Right renal pelvis (tissue), 4 donors: ENCODE results near the gene MRPS16. TPM values are rescaled to one million over a fixed set of nuclear protein-coding genes. Genes with fewer than 3 reads are reported as not detected.
"Not testable (repeated sequence)": the region's sequence is repeated elsewhere in the genome, so short reads cannot be mapped to it uniquely, and the experiment has no call there.

Source experiments
- DNase-seq, 4 donors: peaks; one replicate each; pipeline ENCODE4 v3.0.0-alpha.2; 2013; ENCODE audit warnings: low read depth in 4 of 4, low spot score in 3 of 4, missing footprints in 1 of 4
- polyA plus RNA-seq, 4 donors: library from polyadenylated mRNA; unstranded; fragments of 120-200 nt; gene quantifications; one replicate each; pipeline ENCODE4 v1.2.1, GENCODE V29; 2013; ENCODE audit not compliant: insufficient read length in 4 of 4

The MRPS16 gene
- 10 to 100 TPM; 76.1 to 92.3 (median 84.8) TPM for polyA plus RNA-seq

DNA sequence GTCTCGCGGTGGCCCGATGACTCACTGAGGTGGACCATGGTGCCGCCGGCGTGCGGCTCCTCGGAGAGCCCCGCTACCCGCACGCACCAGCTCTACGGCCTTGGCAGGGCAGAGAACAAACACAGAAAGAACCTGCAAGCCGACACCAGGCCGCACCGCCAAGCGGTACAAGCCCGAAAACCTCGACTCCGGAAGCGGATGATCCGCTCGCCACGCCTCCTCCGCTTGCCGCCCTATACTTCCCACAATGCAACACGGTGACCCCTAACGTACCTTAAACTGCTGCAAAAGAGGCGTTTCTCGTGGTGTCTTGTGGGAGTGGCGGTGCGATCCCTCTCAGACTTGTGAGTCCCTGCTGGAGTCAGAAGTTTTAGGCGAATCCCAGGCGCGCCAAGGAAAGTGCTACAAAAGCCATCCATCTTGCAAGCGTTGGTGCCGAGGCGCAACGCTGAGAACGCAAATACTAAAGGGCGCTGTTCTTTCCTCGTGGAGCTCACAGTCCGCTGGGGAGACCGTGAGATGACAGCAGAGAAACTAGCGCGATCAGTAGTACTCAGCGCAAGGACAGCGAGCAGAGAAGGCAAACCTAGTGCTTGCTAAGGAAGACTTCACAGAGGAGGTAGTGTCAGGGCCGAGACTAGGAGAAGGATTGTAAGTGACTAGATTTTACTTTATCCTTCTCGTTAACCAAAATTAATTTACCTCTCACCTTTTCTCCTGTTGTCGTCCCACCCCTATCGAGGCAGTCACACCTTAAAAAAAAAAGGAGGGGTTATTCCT lies at the start of gene MRPS16:
Gene MRPS16, minus strand, starts transcription at position 200 of the 780 bp plus-strand sequence. Its CDS starts 162 bp downstream, at position 38.
- peak; percentile 93 to 94 (median 94) for DNase-seq

DNA sequence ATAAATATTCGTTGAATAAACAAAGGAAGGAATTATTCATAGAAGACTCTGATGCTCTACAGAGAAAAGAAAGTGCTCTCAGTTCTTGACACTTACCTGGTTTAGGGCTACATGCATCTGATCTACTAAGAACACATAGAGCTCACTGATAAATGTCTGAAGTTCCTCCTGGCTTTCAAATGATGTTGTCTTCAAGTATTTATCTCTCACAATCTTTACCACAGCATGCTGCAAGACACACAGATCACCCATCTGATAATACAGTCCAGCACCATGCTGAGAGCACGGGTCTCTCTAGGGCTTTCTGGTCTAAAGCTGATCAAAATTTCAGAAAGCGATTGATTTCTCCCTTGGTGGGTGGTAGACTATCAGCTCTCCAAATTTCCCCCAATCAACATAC lies 44.5 kb upstream of the MRPS16 start:
- DNase-seq, result no peak

DNA sequence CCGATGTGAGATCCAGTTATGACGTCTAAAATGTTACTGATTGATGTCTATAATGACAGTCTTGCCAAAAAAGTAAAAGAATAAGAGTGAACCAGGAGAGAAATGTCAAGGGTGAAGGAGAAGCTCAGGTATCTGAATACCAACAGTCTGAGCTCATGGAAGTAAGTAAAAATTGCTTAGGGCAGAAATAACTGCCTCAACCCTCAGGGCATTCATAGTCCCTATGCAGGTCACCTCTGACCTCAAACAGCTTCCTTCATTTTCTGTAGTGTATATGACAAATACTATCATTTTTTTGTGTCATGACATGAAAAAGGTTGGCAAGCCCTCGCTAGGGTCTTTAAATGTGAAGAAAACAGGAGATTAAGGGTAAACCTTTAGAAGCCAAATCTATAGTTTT lies 41.0 kb upstream of the MRPS16 start:
- DNase-seq, result no peak

DNA sequence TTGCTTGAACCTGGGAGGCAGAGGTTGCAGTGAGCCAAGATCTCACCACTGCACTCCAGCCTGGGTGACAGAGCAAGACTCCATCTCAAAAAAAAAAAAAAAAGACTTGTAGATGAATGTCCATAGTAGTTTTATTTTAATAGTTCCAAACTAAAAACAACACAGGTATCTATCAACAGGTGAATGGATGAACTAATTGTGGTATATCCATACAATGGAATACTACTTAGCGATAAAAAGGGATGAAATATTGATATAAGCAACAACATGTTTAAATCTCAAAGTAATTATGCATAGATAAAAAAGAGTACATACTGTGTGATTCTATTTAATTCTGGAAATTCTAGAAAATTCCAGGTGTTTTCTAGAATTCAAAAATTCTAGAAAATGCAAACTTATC lies 37.5 kb upstream of the MRPS16 start:
- no peak for DNase-seq

DNA sequence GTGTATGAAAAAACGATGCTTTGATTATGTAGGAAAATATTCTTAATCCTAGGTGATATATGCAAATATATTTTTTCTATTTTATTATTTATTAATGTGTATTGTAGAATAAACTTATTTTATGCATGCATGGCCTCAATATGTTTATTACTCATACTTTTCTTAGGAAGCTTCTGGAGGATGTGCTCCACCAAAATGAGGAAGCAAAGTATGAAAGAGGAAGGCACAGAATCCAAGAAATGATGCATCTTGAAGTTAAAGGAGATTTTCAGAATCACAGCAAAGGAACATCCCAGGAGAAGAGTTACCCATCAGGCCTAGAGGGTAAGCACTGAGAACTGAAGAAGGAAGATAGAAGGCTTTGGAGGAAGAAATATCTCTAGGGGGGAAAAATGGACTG lies 35.0 kb upstream of the MRPS16 start:
- DNase-seq, result no peak

DNA sequence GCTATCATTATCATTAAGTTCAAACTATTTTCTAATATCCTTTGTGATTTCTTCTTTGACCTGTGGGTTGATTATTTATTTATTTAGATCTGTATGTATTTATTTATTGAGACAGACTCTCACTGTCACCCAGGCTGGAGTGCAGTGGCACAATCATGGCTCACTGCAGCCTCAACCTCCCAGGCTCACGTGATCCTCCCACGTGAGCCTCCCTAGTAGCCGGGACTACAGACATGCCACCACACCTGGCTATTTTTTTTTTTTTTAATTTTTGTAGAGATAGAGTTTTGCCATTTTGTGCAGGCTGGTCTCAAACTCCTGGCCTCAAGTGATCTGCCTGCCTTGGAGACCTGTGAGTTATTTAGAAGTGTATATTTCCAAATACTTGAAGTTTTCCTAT lies 28.7 kb upstream of the MRPS16 start:
- DNase-seq, result no peak

DNA sequence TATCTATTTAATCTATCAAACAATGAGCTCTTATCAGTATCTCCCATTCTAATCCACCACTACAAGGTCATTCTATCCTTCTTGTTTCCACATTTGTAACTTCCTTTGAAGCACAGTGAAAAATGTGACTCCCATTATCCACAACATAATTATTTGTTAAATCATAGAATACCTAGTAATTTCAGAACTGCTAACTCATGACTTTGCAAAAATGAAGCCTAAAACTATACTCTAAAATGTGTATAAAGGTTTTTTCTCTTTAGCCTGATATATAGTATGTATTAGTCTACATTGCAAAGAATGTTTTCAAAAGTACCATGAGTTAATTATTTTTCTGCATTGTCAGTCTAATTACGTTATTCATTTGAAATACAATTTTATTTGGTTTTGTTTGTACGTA lies 12.0 kb upstream of the MRPS16 start:
- DNase-seq, result no peak

DNA sequence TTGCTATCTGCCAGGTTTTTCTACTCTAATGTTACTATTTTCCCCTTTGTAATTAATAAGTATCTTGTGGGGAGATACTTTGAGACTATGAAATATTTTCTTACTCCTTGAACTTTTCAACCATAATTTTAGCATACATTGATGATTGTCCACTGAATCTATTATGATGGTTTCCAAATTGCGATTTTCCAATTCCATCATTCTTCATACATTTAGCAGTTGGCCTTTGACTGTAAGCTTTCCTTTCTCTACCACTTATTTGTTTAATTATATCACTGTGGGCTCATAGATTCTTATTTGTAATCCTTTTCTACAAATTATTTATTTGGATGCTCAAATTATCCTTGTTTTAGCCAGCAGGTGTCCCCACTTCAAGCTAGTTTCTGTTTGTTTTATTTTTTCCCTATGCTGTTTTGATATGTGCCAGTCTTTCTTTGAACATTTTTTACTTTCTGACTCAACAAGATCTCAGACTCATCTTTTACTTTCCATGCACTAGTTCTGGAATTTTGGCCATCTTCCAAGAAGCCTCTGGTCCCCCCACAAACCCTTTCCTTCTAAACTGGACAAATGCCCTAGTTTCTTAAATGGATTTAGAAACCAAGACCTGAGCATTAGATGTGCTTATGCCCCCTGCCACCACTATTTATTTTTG lies 11.4 kb upstream of the MRPS16 start:
- no peak for DNase-seq

DNA sequence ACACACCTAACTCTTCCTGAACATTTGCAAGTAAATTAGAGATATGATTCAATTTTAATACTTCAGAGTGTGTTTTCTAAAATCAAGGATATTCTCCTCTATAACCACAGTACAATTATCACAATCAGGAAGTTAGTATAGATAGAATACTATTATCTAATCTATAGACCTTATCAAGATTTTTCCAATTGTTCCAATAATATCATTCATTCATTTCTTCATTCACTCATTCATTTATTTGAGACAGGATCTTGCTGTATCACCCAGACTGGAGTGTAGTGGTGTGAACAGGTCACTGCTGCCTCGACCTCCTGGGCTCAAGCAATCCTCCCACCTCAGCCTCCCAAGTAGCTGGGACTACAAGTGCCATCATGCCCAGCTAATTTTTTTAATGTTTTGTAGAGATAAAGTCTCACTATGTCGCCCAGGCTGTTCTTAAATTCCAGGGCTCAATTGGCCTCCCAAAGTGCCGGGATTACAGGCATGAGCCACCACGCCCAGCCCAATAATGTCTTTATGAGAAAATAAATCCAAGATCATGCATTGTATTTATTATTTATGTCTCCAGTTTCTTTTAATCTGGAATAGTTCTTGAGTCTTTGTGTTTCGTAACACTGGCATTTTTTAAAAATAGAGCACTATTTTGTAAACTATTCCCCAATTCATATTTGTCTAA lies 10.6 kb upstream of the MRPS16 start:
- no peak for DNase-seq

DNA sequence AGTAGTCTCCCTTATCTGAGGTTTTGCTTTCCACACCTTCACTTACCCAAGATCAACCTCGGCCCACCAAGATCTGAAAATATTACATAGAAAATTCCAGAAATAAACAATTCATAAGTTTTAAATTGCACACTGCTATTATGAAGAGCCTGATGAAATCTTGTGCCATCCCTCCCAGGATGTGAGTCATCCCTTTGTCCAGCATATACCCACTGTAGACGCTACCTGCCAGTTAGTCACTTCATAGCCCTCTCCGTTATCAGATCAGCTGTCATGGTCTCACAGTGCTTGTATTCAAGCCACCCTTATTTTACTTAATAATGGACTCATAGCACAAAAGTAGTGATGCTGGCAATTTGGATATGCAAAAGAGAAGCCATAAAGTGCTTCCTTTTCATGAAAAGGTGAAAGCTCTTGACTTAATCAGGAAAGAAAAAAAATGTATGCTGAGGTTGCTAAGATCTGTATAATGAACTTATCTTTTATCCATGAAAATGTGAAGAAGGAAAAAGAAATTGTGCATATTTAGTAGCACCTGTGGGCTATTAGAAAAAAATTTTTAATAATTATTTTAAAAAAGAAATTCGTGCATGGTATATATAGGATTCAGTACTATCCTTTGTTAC lies 9.8 kb upstream of the MRPS16 start:
- DNase-seq, result no peak

DNA sequence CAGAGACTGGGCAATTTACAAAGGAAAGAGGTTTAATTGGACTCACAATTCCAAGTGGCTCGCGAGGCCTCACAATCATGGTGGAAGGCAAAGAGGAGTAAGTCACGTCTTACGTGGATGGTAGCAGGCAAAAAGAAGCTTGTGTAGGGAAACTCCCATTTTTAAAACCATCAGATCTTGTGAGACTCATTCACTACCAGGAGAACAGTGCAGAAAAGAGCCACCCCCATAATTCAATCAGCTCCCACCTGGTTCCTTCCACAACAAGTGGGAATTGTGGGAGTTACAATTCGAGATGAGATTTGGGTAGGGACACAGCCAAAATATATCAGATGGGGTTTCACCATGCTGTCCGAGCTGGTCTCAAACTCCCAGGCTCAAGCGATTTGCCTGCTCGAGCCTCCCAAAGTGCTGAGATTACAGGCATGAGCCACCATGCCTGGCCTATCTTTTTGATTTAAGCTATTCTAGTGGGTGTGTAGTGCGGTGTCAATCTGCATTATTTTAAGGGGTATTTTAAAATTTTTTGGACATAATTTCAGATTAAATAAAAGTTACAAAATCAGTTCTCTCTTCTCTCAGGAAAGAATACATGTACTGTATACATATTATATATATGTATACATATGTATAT lies 9.0 kb upstream of the MRPS16 start:
- no peak for DNase-seq

DNA sequence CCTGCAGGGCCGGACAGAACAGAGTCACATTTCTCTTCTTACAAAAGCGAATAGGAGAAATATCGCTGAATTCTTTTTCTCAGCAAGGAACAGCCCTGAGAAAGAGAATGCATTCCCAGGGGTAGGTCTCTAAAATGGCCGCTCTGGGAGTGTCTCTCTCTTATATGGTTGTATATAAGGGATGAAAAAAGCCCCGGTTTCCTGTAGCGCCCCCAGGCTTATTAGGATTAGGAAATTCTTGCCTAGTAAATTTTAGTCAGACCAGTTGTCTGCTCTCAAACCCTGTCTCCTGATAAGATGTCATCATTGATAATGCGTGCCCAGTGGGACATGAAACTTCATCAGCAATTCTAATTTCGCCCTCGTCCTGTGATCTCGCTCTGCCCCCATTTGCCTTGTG lies 6.2 kb upstream of the MRPS16 start:
- not testable (repeated sequence) for DNase-seq

DNA sequence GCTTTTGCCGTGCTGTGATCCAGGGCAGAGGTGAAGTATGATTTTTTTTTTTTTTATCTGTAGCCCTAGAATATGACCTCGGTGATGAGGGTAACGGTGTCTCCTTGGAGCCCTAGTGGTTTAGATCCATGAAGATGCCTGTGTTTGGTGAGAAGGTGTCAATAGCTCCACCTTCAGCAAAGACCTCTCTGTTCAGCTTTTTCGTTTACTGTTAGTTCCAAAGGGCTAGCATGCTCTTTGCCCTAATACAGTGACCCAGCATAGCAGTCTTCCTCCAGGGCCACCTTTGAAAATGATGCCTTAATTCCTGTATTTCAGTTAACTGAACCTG lies 746 bp upstream of the MRPS16 start:
- no peak for DNase-seq

DNA sequence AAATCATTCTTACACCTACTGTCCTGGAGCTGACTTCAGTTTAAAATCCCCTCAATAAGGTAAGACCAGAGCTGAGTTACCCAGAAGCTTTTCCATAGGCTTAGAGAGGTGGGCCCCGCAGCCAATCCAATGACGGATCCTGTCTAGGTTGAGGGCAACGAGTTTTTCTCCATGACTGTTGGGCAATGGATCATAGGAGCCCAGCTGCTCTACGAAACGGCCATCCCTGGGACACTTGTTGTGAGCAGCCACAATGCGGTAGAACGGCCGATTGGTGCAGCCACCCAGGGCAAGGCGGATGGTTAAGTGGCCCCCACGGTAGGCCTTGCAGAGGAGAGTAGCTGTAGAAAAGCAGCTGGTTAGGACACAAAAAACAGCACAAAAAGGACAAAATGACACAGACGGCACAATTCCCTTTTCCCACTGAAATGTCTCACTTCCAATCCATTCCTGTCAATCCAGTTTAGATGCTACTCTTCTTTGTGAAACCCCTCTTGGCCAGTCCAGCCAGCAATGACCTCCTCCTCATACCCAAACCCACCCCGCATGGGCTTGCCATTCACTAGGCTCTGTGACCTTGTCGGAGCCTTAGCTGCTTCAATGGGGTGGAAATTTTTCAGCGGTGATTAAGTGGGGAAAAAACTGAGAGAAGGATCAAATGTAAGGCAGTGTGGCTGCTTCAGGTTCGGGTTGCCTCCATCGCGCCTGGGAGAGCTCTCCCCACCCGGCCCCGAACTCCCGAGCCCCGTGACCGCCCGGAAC lies 580 bp downstream of the MRPS16 start:
- DNase-seq, result no peak

DNA sequence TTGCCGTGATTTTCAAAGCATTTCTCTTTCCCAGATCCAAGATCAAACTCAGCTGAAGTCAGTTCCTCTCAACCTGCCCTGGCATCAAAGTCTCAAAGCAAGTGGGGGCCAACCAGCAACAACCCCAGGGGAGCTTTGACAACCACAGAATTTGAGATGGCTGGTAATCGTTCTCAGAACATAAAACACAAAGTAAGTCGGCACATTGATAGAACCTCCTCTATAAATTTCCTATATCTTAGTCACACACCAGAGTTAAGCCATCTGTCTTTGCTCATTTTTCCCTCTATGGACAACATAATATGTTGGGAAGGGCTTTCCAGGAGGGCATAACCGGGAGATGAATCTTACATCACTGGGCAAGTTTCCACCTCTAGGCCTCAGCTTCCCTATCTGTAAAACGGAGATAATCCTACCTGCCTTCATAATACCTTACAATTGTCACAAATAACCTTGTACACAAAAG lies 4.2 kb downstream of the MRPS16 start:
- no peak for DNase-seq

DNA sequence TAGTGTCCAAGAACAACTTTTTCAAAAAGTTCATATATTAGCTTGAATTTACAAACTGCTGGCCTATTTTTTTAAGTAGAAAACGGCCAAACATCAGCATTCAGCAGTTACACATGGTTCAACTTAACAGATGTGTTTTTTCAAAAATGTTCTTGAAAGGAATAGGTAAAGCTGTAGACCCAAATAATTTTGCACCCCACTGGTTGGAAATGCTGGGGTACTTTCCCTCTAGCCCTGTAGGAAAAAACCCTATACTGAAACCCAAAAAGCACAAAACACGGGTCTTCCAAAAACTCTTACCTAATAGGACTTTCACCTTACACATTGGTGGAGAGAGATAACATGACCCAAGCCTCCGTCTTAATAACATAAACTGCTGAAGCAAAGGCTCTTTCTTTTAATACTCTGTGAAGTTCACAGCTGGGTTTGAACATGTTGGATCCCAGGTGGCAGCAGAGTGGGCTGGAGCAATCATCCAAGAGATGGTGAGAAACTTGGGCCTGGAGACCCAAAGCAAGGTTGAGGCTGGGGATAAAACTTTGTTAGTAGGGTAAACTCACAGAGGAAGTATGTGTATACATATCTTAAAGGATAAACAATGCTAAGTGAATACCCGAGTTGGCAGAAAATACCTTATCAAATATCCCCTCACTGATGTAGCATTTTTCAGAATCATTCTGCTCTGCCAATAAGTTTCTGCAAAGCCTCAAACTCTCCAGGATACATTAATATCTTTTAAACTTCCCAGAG lies 4.8 kb downstream of the MRPS16 start:
- DNase-seq, result no peak

DNA sequence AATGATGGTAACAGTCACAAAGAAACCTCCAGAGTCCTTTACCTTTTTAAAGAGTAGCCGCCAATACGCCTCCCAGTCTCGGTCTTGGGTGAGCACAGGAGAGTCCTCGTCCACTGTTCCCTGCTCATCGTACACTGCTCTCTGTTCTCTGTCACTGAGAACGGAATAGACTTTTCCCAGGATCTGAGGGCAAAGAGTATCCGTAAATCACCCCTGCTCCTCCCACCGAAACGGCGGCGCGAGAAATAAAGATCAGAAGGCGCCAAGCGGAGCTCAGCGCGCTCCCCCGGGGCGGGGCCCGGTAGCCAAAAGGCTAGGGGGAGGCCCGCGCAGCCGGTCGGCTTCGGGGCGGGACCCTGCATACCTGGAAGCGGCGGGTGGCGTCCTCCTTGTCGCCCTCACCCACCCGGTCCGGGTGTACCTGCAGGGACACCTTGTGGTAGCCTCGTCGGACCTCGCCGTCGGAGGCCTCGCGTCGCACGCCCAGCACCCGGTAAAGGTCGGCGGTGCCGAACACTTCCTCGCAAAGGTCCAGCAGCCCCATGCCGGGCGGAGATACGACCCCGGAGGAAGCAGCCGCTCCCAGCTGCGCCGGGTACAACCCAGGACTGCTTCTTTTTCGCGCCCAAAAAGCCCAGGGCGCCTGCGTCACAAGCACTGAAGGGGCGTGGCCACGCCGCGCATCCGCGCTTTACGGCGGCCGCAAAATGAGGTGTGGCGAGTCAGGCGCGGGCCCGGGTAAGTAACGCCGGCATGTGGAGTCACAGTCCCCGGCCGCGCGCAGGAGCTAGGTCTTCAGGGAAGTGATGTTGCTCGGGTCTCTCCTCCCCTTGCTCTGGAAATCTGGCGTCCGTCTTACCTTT lies 5.6 kb downstream of the MRPS16 start, which contains the start of gene DNAJC9:
Gene DNAJC9, minus strand, starts transcription at position 610 of the 863 bp plus-strand sequence. Its CDS starts 66 bp downstream, at position 544.
- peak; percentile 89 to 95 (median 90) for DNase-seq

DNA sequence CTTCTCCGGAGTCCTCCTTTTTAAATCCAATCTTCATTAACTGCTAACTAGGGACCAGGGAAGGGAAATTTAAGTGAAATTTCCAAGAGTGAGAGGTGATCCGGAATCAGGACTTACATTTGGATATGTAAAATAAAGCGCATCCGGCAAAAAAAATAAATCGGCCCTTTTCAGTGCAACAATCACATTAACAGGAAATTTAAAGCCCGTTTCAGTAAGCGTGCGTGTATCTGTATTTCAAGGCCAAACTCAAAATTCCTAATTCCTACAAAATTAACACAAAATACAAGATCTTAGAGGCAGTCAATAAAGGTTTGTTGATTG lies 6.2 kb downstream of the MRPS16 start:
- DNase-seq, result no peak
